ENCODE data around the gene COPS2. TPM values are rescaled to one million over a fixed set of nuclear protein-coding genes. Genes with fewer than 3 reads are reported as not detected.

The COPS2 gene
- total and polyA plus RNA-seq, 8 donors, result 59.9 to 124 (median 93.2) TPM

DNA sequence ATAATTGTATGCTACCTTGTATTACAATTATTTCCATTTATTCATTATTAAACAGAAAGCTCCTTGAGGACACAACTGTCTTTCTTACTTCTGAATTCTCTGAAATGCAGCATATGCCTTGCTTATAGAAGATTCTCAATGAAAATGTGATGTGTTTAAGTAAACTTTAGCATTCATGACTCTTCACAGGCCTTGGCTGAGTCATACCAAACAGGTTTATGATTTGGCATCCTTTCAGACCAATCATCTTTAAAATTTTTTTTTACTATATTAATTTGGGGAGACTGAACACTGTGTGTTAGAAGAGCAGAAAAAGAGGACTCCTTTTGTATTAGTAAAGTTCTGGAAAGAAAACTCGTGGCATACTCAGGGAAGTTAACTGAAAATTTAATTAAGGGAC is 8.3 kb upstream of the COPS2 start:
- DNase-seq (no peak), ATAC-seq (no peak)
- Histone ChIP-seq H3K4me1 (no peaks in the 10 kb centered on the region), H3K4me3 (no peak overlapping the region), H3K27me3 (no peaks in the 10 kb centered on the region), H3K27ac (no peak overlapping the region), H3K36me3 (peaks cover 0 to 15% of the 10 kb centered on the region in 2 donors), H3K9me3 (no peaks in the 10 kb centered on the region)
- intact Hi-C loops (cut with DNase I), result no loop called here
- TF ChIP-seq, protein P1, sequence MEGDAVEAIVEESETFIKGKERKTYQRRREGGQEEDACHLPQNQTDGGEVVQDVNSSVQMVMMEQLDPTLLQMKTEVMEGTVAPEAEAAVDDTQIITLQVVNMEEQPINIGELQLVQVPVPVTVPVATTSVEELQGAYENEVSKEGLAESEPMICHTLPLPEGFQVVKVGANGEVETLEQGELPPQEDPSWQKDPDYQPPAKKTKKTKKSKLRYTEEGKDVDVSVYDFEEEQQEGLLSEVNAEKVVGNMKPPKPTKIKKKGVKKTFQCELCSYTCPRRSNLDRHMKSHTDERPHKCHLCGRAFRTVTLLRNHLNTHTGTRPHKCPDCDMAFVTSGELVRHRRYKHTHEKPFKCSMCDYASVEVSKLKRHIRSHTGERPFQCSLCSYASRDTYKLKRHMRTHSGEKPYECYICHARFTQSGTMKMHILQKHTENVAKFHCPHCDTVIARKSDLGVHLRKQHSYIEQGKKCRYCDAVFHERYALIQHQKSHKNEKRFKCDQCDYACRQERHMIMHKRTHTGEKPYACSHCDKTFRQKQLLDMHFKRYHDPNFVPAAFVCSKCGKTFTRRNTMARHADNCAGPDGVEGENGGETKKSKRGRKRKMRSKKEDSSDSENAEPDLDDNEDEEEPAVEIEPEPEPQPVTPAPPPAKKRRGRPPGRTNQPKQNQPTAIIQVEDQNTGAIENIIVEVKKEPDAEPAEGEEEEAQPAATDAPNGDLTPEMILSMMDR (IDR thresholded peaks at IDR 0.05), result no peak

DNA sequence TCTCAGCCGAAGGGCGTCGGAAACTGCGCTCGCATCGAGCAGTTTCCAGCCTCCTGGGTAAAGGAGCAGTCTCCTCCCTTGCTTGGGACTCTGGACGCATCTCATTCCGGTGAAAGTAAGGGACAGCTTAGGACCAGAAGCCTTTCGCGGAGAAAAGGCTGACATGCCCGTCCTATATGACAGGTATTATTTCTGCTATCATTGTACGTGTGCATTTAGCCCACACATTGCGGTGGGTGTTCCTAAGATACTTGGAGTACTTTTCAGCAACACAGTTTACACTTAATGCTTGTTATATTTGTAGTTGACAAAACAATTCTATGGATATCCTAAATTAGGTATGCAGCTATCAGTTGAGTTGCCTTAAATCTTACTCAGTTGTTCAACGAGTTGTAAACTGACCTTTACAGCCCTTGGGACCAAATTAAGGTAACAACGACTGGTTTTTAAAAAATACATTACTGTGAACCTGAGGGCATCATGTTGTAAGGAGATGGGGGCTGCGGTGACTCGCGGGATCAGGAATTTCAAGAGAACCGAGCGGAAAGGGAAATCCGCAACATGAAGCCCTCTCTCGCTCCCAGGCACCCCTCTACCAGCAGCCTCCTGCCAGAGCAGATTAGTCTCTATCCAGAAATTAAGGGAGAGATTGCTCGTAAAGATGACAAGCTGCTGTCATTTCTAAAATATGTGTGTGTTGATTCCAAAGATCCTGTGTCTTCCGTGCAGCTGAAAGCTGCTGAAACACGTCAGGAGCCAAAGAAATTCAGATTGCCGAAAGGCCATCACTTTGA is 632 bp upstream of the COPS2 start:
- TF ChIP-seq, protein P1 (IDR thresholded peaks at IDR 0.05), result no peak
- intact Hi-C loops (cut with DNase I), result no loop called here

GRCh38 chr15:49154799-49155109 is 645 bp downstream of the COPS2 start:
- Histone ChIP-seq H3K4me1 (peaks cover 26 to 53% of the 10 kb centered on the region in 2 donors), H3K27me3 (no peaks in the 10 kb centered on the region), H3K27ac (peak overlapping the region; percentile 87 to 95), H3K9me3 (no peaks in the 10 kb centered on the region), H3K36me3 (no peaks in the 10 kb centered on the region), H3K4me3 (peak overlapping the region; percentile 95 to 100)
- intact Hi-C loops (cut with DNase I), result no loop called here
- ATAC-seq (no peak), DNase-seq (no peak)
- TF ChIP-seq, protein P1 (IDR thresholded peaks at IDR 0.05), result no peak

More for the DNA sequence above, 632 bp upstream of the COPS2 start:
- H3K4me3 ChIP-seq, result peak overlapping the region; percentile 95 to 100
- ATAC-seq (peak; percentile 23), DNase-seq (peak in 1 of 4 donors; percentile 4)
- no peaks in the 10 kb centered on the region for H3K9me3 ChIP-seq
- no peaks in the 10 kb centered on the region for H3K27me3 ChIP-seq
- H3K4me1 ChIP-seq, result peaks cover 26 to 48% of the 10 kb centered on the region in 2 donors
- peak overlapping the region; percentile 76 to 95 for H3K27ac ChIP-seq
- H3K36me3 ChIP-seq, result no peaks in the 10 kb centered on the region

- TF ChIP-seq, protein P1 (IDR thresholded peaks at IDR 0.05), result no peak
- ATAC-seq, result no peak
- peak overlapping the region; percentile 95 to 100 for H3K4me3 ChIP-seq
- no peaks in the 10 kb centered on the region for H3K36me3 ChIP-seq
- H3K27me3 ChIP-seq, result no peaks in the 10 kb centered on the region
- H3K27ac ChIP-seq, result peak overlapping the region; percentile 87 to 95
- H3K4me1 ChIP-seq, result peaks cover 26 to 57% of the 10 kb centered on the region in 2 donors
- DNase-seq, result no peak
- intact Hi-C loops (cut with DNase I), result no loop called here
- no peaks in the 10 kb centered on the region for H3K9me3 ChIP-seq
Measured at GRCh38 chr15:49154359-49154758, 1.0 kb downstream of the COPS2 start.

- no peak for DNase-seq
- TF ChIP-seq, protein P1 (IDR thresholded peaks at IDR 0.05), result no peak
- ATAC-seq, result no peak
- no peaks in the 10 kb centered on the region for H3K27me3 ChIP-seq
- H3K4me3 ChIP-seq, result no peak overlapping the region
- no peaks in the 10 kb centered on the region for H3K36me3 ChIP-seq
- no peaks in the 10 kb centered on the region for H3K9me3 ChIP-seq
- H3K27ac ChIP-seq, result no peak overlapping the region
- peaks cover 24 to 70% of the 10 kb centered on the region in 2 donors for H3K4me1 ChIP-seq
- intact Hi-C loops (cut with DNase I), result no loop called here
Measured at GRCh38 chr15:49152552-49153312, 2.7 kb downstream of the COPS2 start.

Measured in left lung (tissue), 10 donors.